GM19467 (cell line): ENCODE measurements around the gene BAIAP2.

Experiments
- ATAC-seq: cut with Tn5 transposase; IDR thresholded peaks from one replicate; pipeline ENCODE4 v1.9.1; 2021; ENCODE audit warnings: mild to moderate bottlenecking, moderate library complexity; ENCODE audit not compliant: unreplicated experiment

The BAIAP2 gene

GRCh38 chr17:81102869-81103268, 67.9 kb downstream of the BAIAP2 start:
- ATAC-seq = no peak

GRCh38 chr17:81103379-81103778, 68.4 kb downstream of the BAIAP2 start:
- ATAC-seq = no peak

GRCh38 chr17:81106716-81107115, 71.8 kb downstream of the BAIAP2 start:
- ATAC-seq = no peak

GRCh38 chr17:81108220-81108619, 73.3 kb downstream of the BAIAP2 start:
- no peak for ATAC-seq

- ATAC-seq = no peak
These were observed 75.0 kb downstream of the BAIAP2 start for GRCh38 chr17:81109957-81110356.

- no peak for ATAC-seq
These were observed 75.6 kb downstream of the BAIAP2 start for GRCh38 chr17:81110488-81111040.

- no peak for ATAC-seq
These were observed 76.1 kb downstream of the BAIAP2 start for GRCh38 chr17:81111066-81111465.

GRCh38 chr17:81112450-81112849, 77.5 kb downstream of the BAIAP2 start:
- no peak for ATAC-seq

- no peak for ATAC-seq
These were observed 78.3 kb downstream of the BAIAP2 start for GRCh38 chr17:81113158-81113724.

GRCh38 chr17:81114351-81115093, 79.6 kb downstream of the BAIAP2 start:
- ATAC-seq = no peak

- no peak for ATAC-seq
These were observed 80.3 kb downstream of the BAIAP2 start for GRCh38 chr17:81115219-81115618.

GRCh38 chr17:81115749-81116464, 81.0 kb downstream of the BAIAP2 start:
- no peak for ATAC-seq

- no peak for ATAC-seq
These were observed 81.8 kb downstream of the BAIAP2 start for GRCh38 chr17:81116704-81117103.

- ATAC-seq = no peak
These were observed 82.8 kb downstream of the BAIAP2 start for GRCh38 chr17:81117672-81118198.

- ATAC-seq = no peak
These were observed 83.6 kb downstream of the BAIAP2 start for GRCh38 chr17:81118308-81119221.

- ATAC-seq = no peak
These were observed 84.5 kb downstream of the BAIAP2 start for GRCh38 chr17:81119223-81120148.

- no peak for ATAC-seq
These were observed 85.2 kb downstream of the BAIAP2 start for GRCh38 chr17:81120149-81120484.

- ATAC-seq = no peak
These were observed 86.0 kb downstream of the BAIAP2 start for GRCh38 chr17:81120695-81121621.
